ENCODE measurements around the gene SPATA46.

The SPATA46 gene

GRCh38 chr1:162324396-162324795 is 52.3 kb downstream of the SPATA46 start:
- in situ Hi-C loops (cut with MboI; ENCODE audit: low sequenced_read_pairs, unreplicated experiment): no loop called here
- DNase-seq (ENCODE audit: low spot score): no peak
- TF ChIP-seq, protein P1, sequence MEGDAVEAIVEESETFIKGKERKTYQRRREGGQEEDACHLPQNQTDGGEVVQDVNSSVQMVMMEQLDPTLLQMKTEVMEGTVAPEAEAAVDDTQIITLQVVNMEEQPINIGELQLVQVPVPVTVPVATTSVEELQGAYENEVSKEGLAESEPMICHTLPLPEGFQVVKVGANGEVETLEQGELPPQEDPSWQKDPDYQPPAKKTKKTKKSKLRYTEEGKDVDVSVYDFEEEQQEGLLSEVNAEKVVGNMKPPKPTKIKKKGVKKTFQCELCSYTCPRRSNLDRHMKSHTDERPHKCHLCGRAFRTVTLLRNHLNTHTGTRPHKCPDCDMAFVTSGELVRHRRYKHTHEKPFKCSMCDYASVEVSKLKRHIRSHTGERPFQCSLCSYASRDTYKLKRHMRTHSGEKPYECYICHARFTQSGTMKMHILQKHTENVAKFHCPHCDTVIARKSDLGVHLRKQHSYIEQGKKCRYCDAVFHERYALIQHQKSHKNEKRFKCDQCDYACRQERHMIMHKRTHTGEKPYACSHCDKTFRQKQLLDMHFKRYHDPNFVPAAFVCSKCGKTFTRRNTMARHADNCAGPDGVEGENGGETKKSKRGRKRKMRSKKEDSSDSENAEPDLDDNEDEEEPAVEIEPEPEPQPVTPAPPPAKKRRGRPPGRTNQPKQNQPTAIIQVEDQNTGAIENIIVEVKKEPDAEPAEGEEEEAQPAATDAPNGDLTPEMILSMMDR (IDR thresholded peaks at IDR 0.05; ENCODE audit: borderline replicate concordance, control extremely low read depth, extremely low read depth, insufficient read depth, missing control alignments): no peak
